OCI-LY7 (cell line): ENCODE data around the gene ALDH16A1. TPM values are rescaled to one million over a fixed set of nuclear protein-coding genes. Genes with fewer than 3 reads are reported as not detected.
A peak's percentile ranks its signal among the peaks of the same experiment; 100 is the strongest.

Experiments used
- BruUV-seq: library from RNA; stranded (reverse); fragments of 400-500 nt; replicated peaks from 2 replicates; lab custom pipeline; 2021; lab: Mats Ljungman, UMichigan
- CTCF ChIA-PET: fragments of 300-600 bp; sonication (Branson Sonifier 250); formaldehyde crosslinking; loops from one replicate; lab custom pipeline; 2022; ENCODE audit warnings: antibody characterized with exemption; ENCODE audit not compliant: unreplicated experiment; lab: Charles Lee
- POLR2A ChIA-PET: fragments of 300-600 bp; sonication (Branson Sonifier 250); formaldehyde crosslinking; loops from one replicate; lab custom pipeline; 2022; ENCODE audit warnings: antibody characterized with exemption; lab: Charles Lee
- DNase-seq: peaks from one replicate; pipeline ENCODE4 v3.0.0-alpha.2; 2015; ENCODE audit warnings: low spot score
- H2AFZ ChIP-seq: fragments of 200-600 bp; sonication (generic), shearing (Covaris generic); 2 replicates; pipeline ENCODE4 v1.6.1; 2014; ENCODE audit warnings: mild to moderate bottlenecking, antibody characterized with exemption, low read length, moderate library complexity
- H3K27ac ChIP-seq: fragments of 200-600 bp; sonication (generic); 2 replicates; pipeline ENCODE4 v1.5.1; 2014; ENCODE audit warnings: mixed run types, low read depth, mild to moderate bottlenecking, moderate library complexity, low read length, inconsistent platforms; ENCODE audit not compliant: poor library complexity, severe bottlenecking
- H3K36me3 ChIP-seq: fragments of 200-600 bp; sonication (generic); 2 replicates; pipeline ENCODE4 v1.6.1; 2014; ENCODE audit warnings: mild to moderate bottlenecking, antibody characterized with exemption, low read length, moderate library complexity, mixed read lengths; ENCODE audit not compliant: insufficient read depth
- H3K4me1 ChIP-seq: fragments of 200-600 bp; sonication (generic); 2 replicates; pipeline ENCODE4 v1.5.1; 2014; ENCODE audit warnings: mild to moderate bottlenecking, low read length; ENCODE audit not compliant: insufficient read depth, poor library complexity, severe bottlenecking
- H3K4me2 ChIP-seq: fragments of 200-600 bp; sonication (generic); 2 replicates; pipeline ENCODE4 v1.6.1; 2014; ENCODE audit warnings: mild to moderate bottlenecking, low read length
- H3K4me3 ChIP-seq: fragments of 200-600 bp; sonication (generic); 2 replicates; pipeline ENCODE4 v1.5.1; 2014; ENCODE audit warnings: mild to moderate bottlenecking, low read depth, low read length; ENCODE audit not compliant: poor library complexity, severe bottlenecking
- H3K79me2 ChIP-seq: fragments of 200-600 bp; sonication (generic); 2 replicates; pipeline ENCODE4 v1.6.1; 2016; ENCODE audit warnings: low read depth, mild to moderate bottlenecking, low read length, moderate library complexity, mixed read lengths; ENCODE audit not compliant: insufficient read depth
- H3K9me2 ChIP-seq: fragments of 200-600 bp; sonication (generic); 2 replicates; pipeline ENCODE4 v1.6.1; 2016; ENCODE audit warnings: mild to moderate bottlenecking, low read length, mixed read lengths; ENCODE audit not compliant: insufficient read depth
- H3K9me3 ChIP-seq: fragments of 200-600 bp; sonication (generic); 2 replicates; pipeline ENCODE4 v1.6.1; 2014; ENCODE audit warnings: mild to moderate bottlenecking, mixed run types, low read length, mixed read lengths
- H4K20me1 ChIP-seq: fragments of 200-600 bp; sonication (generic); 2 replicates; pipeline ENCODE4 v1.6.1; 2014; ENCODE audit warnings: mild to moderate bottlenecking, antibody characterized with exemption, low read length, moderate library complexity, mixed read lengths; ENCODE audit not compliant: insufficient read depth
- CTCF ChIP-seq: fragments of 200-600 bp; sonication (generic); conservative IDR thresholded peaks from 2 replicates; pipeline ENCODE4 v1.5.1; 2014; ENCODE audit warnings: mild to moderate bottlenecking, antibody characterized with exemption, low read length, moderate library complexity, mixed read lengths
- EZH2phosphoT487 ChIP-seq: fragments of 200-600 bp; sonication (generic); IDR thresholded peaks from 2 replicates; pipeline ENCODE4 v1.6.1; 2018; ENCODE audit warnings: low read depth, borderline replicate concordance, mild to moderate bottlenecking, mixed run types, antibody characterized with exemption, low read length, moderate library complexity, mixed read lengths
- intact Hi-C: fragments of 100-400 bp; cut with micrococcal nuclease; formaldehyde crosslinking; loops from one replicate; pipeline ENCODE4 v1.10.0; 2022; ENCODE audit not compliant: unreplicated experiment
- total RNA-seq, 2 experiments: library from RNA; depleted of rRNA in 1 of 2; stranded (reverse); fragments of >200 nt in 1 of 2; shearing (Covaris generic) in 1 of 2; gene quantifications; 2 replicates each; pipeline ENCODE4 v1.2.3, GENCODE V29; 2014 to 2022

The ALDH16A1 gene
- total RNA-seq, 2 experiments from 2014 or later = 26.0 to 55.4 TPM

- Histone ChIP-seq H2AFZ (peak overlapping the region; percentile 54; the same call in 1 of the 2 replicates), H3K4me3 (no peak overlapping the region), H3K9me2 (no peaks in the 10 kb centered on the region), H3K27ac (peak overlapping the region; percentile 40), H3K36me3 (no peaks in the 10 kb centered on the region), H3K9me3 (no peaks in the 10 kb centered on the region), H3K4me2 (peak overlapping the region; percentile 49), H3K4me1 (peaks cover 57% of the 10 kb centered on the region), H3K79me2 (no peaks in the 10 kb centered on the region), H4K20me1 (no peaks in the 10 kb centered on the region)
- CTCF ChIA-PET = interaction anchor here (0.7 kb wide), 1 partner anchor 12 kb away, joined by 3 read pairs; no protein-coding TSS in a partner anchor
- DNase-seq = peak; percentile 37
- TF ChIP-seq CTCF = peak; percentile 59; the same call in 1 of the 2 replicates
- no peak for TF ChIP-seq EZH2phosphoT487
- intact Hi-C loops = no loop called here
- BruUV-seq = no TSS peak
- POLR2A ChIA-PET = interaction anchor here (0.5 to 1.2 kb wide), 2 partner anchors 8 to 209 kb away, joined by 3 to 5 read pairs; no protein-coding TSS in a partner anchor
These were observed 35.9 kb upstream of the ALDH16A1 start for GRCh38 chr19:49417088-49417487.

- no peak overlapping the region for H2AFZ ChIP-seq
- no peaks in the 10 kb centered on the region for H3K79me2 ChIP-seq
- no peaks in the 10 kb centered on the region for H4K20me1 ChIP-seq
- no peak for DNase-seq
- H3K9me3 ChIP-seq = no peaks in the 10 kb centered on the region
- TF ChIP-seq CTCF (no peak), EZH2phosphoT487 (no peak)
- ChIA-PET CTCF (interaction anchor here (0.6 to 0.7 kb wide), 2 partner anchors 15 to 291 kb away, joined by 3 to 4 read pairs; no protein-coding TSS in a partner anchor), POLR2A (no interaction called here)
- peaks cover 55% of the 10 kb centered on the region for H3K4me1 ChIP-seq
- intact Hi-C loops = no loop called here
- H3K4me2 ChIP-seq = no peak overlapping the region
- H3K4me3 ChIP-seq = no peak overlapping the region
- H3K27ac ChIP-seq = no peak overlapping the region
- no TSS peak for BruUV-seq
- no peaks in the 10 kb centered on the region for H3K36me3 ChIP-seq
- H3K9me2 ChIP-seq = no peaks in the 10 kb centered on the region
These were observed 34.5 kb upstream of the ALDH16A1 start for GRCh38 chr19:49418511-49418910.

DNA sequence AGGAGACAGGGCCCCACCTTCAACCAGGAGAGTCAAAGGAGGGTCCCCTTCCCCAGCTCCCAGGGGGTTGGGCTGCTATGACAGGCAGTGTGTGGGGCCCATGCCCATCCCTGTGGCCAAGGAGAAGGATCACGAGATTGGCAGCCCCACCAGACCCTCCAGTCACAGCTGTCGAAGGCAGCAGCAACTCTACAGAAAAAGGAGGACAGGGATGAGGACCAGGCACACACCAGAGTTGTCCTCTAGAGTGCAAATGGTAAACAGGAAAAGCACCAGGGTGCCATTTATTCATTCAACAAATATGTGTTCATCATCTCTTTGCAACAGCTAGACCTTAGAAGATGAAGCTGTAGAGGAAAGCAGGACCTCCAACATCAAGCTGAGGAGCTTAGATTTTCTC, 33.9 kb upstream of the ALDH16A1 start:
- POLR2A ChIA-PET = no interaction called here

More for the DNA sequence above, 33.9 kb upstream of the ALDH16A1 start:
- DNase-seq = no peak
- TF ChIP-seq EZH2phosphoT487 (no peak), CTCF (no peak)
- Histone ChIP-seq H3K4me1 (peaks cover 62% of the 10 kb centered on the region), H3K9me2 (no peaks in the 10 kb centered on the region), H2AFZ (no peak overlapping the region), H3K36me3 (no peaks in the 10 kb centered on the region), H3K4me3 (no peak overlapping the region), H3K79me2 (no peaks in the 10 kb centered on the region), H3K9me3 (no peaks in the 10 kb centered on the region), H3K27ac (no peak overlapping the region), H4K20me1 (no peaks in the 10 kb centered on the region), H3K4me2 (no peak overlapping the region)
- no TSS peak for BruUV-seq
- CTCF ChIA-PET = interaction anchor here (0.7 kb wide), 1 partner anchor 16 kb away, joined by 3 read pairs; no protein-coding TSS in a partner anchor
- intact Hi-C loops = no loop called here
